Measurements from ENCODE around the gene LCLAT1. TPM values are rescaled to one million over a fixed set of nuclear protein-coding genes. Genes with fewer than 3 reads are reported as not detected.

LCLAT1 gene
- total RNA-seq, 4 donors from 2014 or later = 24.9 to 62.9 (median 36.3) TPM

Small RNAs within 50 kb of the gene (small RNA-seq; reads per million reads assigned to genes)
- 0 reads per million in 3 donors for gene AC073255.1

Other genes starting within 250 kb of the LCLAT1 start
- gene LBH, start 215.7 kb upstream of the LCLAT1 start, total RNA-seq = 1,000 to 10,000 TPM in 1 of 4 donors, 100 to 1,000 TPM in 3; 120 to 1,007 (median 283) TPM